SU-DHL-6 (cell line): ENCODE data around the gene CEP41.

Experiments used
- H2AFZ ChIP-seq: fragments of 200-600 bp; sonication (generic); 2 replicates; pipeline ENCODE4 v1.6.1; 2014; ENCODE audit warnings: low read depth, mild to moderate bottlenecking, moderate library complexity, mixed read lengths, antibody characterized with exemption, low read length; ENCODE audit not compliant: severe bottlenecking
- H3F3A ChIP-seq: fragments of 200-600 bp; shearing (Covaris generic); 2 replicates; pipeline ENCODE4 v1.6.0; 2016; ENCODE audit warnings: antibody characterized with exemption, mild to moderate bottlenecking; ENCODE audit not compliant: insufficient read depth
- H3K27ac ChIP-seq: fragments of 200-600 bp; sonication (generic); 2 replicates; pipeline ENCODE4 v1.5.1; 2016; ENCODE audit warnings: low read depth, mild to moderate bottlenecking, low read length, moderate library complexity, mixed read lengths
- H3K27me3 ChIP-seq: fragments of 200-600 bp; sonication (generic), shearing (Covaris generic); 2 replicates; pipeline ENCODE4 v1.6.0; 2014; ENCODE audit warnings: mild to moderate bottlenecking, low read length
- H3K36me3 ChIP-seq: fragments of 200-600 bp; sonication (generic); 2 replicates; pipeline ENCODE4 v1.6.1; 2014; ENCODE audit warnings: mild to moderate bottlenecking, low read length, mixed read lengths
- H3K4me2 ChIP-seq: fragments of 300-600, 200-600 bp; shearing (Covaris generic), sonication (generic); 2 replicates; pipeline ENCODE4 v1.6.0; 2014; ENCODE audit warnings: low read length, low read depth, mild to moderate bottlenecking; ENCODE audit not compliant: poor library complexity, severe bottlenecking
- H3K4me3 ChIP-seq: fragments of 200-600 bp; sonication (generic); 2 replicates; pipeline ENCODE4 v1.5.1; 2014; ENCODE audit warnings: antibody characterized with exemption, low read length, mild to moderate bottlenecking, mixed read lengths; ENCODE audit not compliant: insufficient read depth, poor library complexity, severe bottlenecking
- H3K79me2 ChIP-seq: fragments of 200-600 bp; sonication (generic); 2 replicates; pipeline ENCODE4 v1.6.1; 2014; ENCODE audit warnings: mild to moderate bottlenecking, low read length, moderate library complexity; ENCODE audit not compliant: insufficient read depth
- H3K9ac ChIP-seq: fragments of 200-600 bp; sonication (generic); 2 replicates; pipeline ENCODE4 v1.7.0; 2014; ENCODE audit warnings: mild to moderate bottlenecking, low read length
- H3K9me2 ChIP-seq: fragments of 200-600 bp; sonication (generic); replicated peaks from 2 replicates; pipeline ENCODE4 v1.6.1; 2014; ENCODE audit warnings: low read length; ENCODE audit not compliant: insufficient read depth
- H3K9me3 ChIP-seq: fragments of 200-600 bp; sonication (generic); 2 replicates; pipeline ENCODE4 v1.6.1; 2014; ENCODE audit warnings: low read length, mixed read lengths; ENCODE audit not compliant: insufficient read depth
- H4K20me1 ChIP-seq: fragments of 200-600 bp; sonication (generic); 2 replicates; pipeline ENCODE4 v1.6.1; 2014; ENCODE audit warnings: low read depth, mild to moderate bottlenecking, antibody characterized with exemption, low read length, moderate library complexity, mixed read lengths
- EZH2phosphoT487 ChIP-seq: fragments of 200-600 bp; sonication (generic), shearing (Covaris generic); conservative IDR thresholded peaks from 2 replicates; pipeline ENCODE4 v1.6.1; 2018; ENCODE audit warnings: mild to moderate bottlenecking, antibody characterized with exemption, low read length, moderate library complexity, mixed read lengths
- TF ChIP-seq, protein P1 (sequence below): fragments of 200-600 bp; sonication (generic); IDR thresholded peaks from one replicate; pipeline ENCODE4 v1.5.1; 2017; ENCODE audit warnings: antibody characterized with exemption, mild to moderate bottlenecking, low read length, moderate library complexity; ENCODE audit not compliant: insufficient read depth, poor library complexity, severe bottlenecking

The CEP41 gene

DNA sequence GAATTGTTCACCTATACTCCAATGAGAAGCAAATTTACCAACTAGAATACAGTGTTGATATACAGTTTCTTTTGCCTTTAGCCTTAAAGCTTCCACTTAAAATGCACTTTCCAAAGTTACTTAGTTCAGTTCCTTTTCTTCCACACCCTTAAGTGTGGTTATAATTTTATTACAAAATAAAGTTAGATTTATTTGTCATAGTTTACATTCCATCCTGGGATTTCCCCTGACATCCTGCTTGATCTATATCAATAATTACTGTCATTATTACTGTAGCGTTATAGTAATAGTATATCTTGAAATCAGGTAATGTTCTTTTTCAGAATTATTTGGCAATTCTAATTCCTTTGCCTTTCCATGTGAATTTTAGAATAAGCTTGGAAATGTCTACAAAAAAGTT is 27.8 kb upstream of the CEP41 start:
- no peaks in the 10 kb centered on the region for H3K9me3 ChIP-seq
- H3K79me2 ChIP-seq: no peaks in the 10 kb centered on the region
- no peaks in the 10 kb centered on the region for H3K27me3 ChIP-seq
- no peak overlapping the region for H3K9ac ChIP-seq
- H3K36me3 ChIP-seq: no peaks in the 10 kb centered on the region
- TF ChIP-seq, protein P1, sequence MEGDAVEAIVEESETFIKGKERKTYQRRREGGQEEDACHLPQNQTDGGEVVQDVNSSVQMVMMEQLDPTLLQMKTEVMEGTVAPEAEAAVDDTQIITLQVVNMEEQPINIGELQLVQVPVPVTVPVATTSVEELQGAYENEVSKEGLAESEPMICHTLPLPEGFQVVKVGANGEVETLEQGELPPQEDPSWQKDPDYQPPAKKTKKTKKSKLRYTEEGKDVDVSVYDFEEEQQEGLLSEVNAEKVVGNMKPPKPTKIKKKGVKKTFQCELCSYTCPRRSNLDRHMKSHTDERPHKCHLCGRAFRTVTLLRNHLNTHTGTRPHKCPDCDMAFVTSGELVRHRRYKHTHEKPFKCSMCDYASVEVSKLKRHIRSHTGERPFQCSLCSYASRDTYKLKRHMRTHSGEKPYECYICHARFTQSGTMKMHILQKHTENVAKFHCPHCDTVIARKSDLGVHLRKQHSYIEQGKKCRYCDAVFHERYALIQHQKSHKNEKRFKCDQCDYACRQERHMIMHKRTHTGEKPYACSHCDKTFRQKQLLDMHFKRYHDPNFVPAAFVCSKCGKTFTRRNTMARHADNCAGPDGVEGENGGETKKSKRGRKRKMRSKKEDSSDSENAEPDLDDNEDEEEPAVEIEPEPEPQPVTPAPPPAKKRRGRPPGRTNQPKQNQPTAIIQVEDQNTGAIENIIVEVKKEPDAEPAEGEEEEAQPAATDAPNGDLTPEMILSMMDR: no peak
- no peak for TF ChIP-seq EZH2phosphoT487
- H4K20me1 ChIP-seq: no peaks in the 10 kb centered on the region
- no peak overlapping the region for H3K27ac ChIP-seq
- no peak overlapping the region for H2AFZ ChIP-seq
- no peak overlapping the region for H3K4me2 ChIP-seq
- H3K9me2 ChIP-seq: no peaks in the 10 kb centered on the region
- no peaks in the 10 kb centered on the region for H3F3A ChIP-seq
- no peak overlapping the region for H3K4me3 ChIP-seq

- Histone ChIP-seq H3K9me3 (no peaks in the 10 kb centered on the region), H2AFZ (no peak overlapping the region), H3K4me2 (no peak overlapping the region), H3K9me2 (no peaks in the 10 kb centered on the region), H3K9ac (no peak overlapping the region), H3F3A (no peaks in the 10 kb centered on the region), H3K79me2 (no peaks in the 10 kb centered on the region), H3K36me3 (no peaks in the 10 kb centered on the region), H4K20me1 (no peaks in the 10 kb centered on the region), H3K27ac (no peak overlapping the region), H3K27me3 (no peaks in the 10 kb centered on the region), H3K4me3 (no peak overlapping the region)
- TF ChIP-seq, protein P1: no peak
- TF ChIP-seq EZH2phosphoT487: no peak
These were observed 23.0 kb upstream of the CEP41 start for GRCh38 chr7:130463553-130464434.

DNA sequence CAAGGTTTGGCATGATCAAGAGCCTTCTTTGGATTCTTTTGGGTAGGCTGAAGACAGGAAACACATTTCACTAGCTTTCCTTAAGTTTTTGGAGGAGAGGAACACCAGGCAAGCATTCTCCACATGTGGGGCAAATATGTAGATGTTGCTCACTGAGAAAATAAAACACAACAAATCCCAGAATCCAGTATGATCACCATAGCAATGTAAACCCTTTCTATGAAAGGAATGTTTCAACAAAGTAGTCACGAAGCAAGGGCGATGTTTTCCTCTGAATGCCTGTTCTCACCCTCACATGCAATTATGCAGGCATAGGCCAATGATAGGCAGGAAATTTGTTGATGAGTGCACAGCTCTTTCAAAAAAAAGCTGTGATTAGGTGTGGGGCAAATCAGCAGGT is 20.5 kb upstream of the CEP41 start:
- TF ChIP-seq EZH2phosphoT487: no peak
- TF ChIP-seq, protein P1: no peak
- H4K20me1 ChIP-seq: no peaks in the 10 kb centered on the region
- no peak overlapping the region for H3K4me2 ChIP-seq
- H3K27me3 ChIP-seq: no peaks in the 10 kb centered on the region
- no peaks in the 10 kb centered on the region for H3K36me3 ChIP-seq
- no peak overlapping the region for H3K9ac ChIP-seq
- no peaks in the 10 kb centered on the region for H3K9me2 ChIP-seq
- no peaks in the 10 kb centered on the region for H3F3A ChIP-seq
- no peaks in the 10 kb centered on the region for H3K9me3 ChIP-seq
- H3K79me2 ChIP-seq: no peaks in the 10 kb centered on the region
- H3K27ac ChIP-seq: no peak overlapping the region
- H2AFZ ChIP-seq: no peak overlapping the region
- no peak overlapping the region for H3K4me3 ChIP-seq
